ENCODE data around the gene TYRO3. TPM values are rescaled to one million over a fixed set of nuclear protein-coding genes. Genes with fewer than 3 reads are reported as not detected.

The TYRO3 gene
- total RNA-seq = 7.7 and 13.6 TPM in 2 replicates

DNA sequence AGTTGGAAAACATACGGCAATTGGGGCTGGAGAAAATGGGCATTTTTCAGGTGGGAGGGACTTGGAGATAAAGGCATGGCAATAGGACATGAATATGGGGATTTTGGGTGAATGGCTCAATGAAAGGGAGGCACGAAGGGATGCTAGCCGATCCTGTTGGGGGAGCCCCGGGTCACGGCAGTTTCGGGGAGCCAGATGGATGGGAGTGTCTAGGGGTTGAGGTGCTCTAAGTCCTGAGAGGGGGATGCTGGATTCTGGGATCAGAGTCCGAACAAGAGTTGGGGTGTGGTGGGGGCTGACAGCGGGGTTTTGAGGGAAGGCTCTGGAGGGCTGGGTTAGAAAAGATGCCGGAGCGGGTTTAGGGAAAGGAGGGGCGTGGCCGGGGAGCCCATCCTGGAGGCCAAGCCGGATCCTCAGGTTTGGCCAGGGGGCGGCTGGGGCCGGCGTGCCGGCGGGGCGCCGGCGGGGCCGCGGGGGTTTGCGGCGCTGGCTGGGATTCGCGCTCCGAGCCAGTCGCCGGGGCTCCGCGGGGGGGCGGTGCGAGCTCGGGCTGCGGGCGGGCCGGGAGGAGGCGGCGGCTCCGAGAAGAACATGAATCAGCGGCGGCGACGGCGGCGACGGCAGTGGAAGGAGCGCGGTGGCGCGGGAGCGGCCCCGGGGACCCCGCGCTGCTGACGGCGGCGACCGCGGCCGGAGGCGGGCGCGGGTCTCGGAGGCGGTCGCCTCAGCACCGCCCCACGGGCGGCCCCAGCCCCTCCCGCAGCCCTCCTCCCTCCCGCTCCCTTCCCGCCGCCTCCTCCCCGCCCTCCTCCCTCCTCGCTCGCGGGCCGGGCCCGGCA, at the start of gene TYRO3:
Gene TYRO3, plus strand, starts transcription at position 813 of the 839 bp plus-strand sequence. CDS start 46 bp downstream, outside the sequence.

DNA sequence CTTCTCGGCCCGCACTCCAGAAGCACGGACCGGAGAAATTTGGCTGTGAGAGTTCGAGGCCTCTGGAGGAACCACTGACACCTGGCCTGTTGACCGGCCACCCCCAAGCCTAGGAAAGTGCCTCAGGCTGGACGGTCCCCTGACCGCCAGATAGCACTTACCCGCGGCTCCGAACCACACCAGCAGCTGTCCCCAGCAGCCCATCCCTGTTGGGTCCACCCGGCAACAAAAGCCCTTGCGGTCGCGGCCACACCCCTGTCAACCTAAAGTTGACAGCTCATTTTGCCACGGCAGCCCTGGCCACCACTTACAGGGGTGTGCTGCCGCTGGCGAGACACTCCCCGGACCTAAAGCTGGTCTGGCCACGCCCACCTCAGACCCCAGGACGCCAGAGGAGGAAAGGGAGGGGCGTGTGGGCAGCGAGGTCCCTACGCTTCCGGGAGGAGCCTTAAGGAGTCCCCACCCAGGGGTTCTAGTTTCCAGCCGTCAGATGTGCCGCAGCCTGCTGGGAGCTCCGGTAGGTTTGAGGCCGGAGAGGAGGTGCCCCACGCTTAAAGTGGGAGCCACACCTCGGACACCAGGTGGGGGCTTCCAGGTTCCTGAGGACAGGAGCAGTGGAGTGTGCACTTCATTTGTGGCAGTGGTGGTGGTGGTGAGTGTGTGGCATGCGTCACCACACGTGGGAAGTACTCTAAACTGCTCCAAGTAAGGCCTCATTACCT, 45.3 kb upstream of the TYRO3 start, which contains the start of gene LTK:
Gene LTK, minus strand, starts transcription at position 322 of the 722 bp plus-strand sequence. Its CDS starts 118 bp downstream, at position 204.

Other genes with a start within 250 kb of the TYRO3 start
- gene OIP5, start 226.6 kb upstream of the TYRO3 start, total RNA-seq = 0.22 and 12.3 TPM in 2 replicates
- 3.5 and 82.5 TPM in 2 replicates for gene NUSAP1, start 226.3 kb upstream of the TYRO3 start, total RNA-seq
- gene NDUFAF1, start 156.7 kb upstream of the TYRO3 start, total RNA-seq = 17.5 and 19.6 TPM in 2 replicates
- gene RTF1, start 142.1 kb upstream of the TYRO3 start, total RNA-seq = 23.0 and 27.5 TPM in 2 replicates
- gene ITPKA, start 65.3 kb upstream of the TYRO3 start, total RNA-seq = 3.5 and 7.7 TPM in 2 replicates
- gene LTK, start 45.4 kb upstream of the TYRO3 start, total RNA-seq = 3.9 and 7.3 TPM in 2 replicates
- 20.4 and 21.3 TPM in 2 replicates for gene RPAP1, start 15.0 kb upstream of the TYRO3 start, total RNA-seq
- gene MGA, start 101.2 kb downstream of the TYRO3 start, total RNA-seq = 29.1 and 40.8 TPM in 2 replicates
- 14.7 and 58.0 TPM in 2 replicates for gene MAPKBP1, start 215.3 kb downstream of the TYRO3 start, total RNA-seq